Calu3 (cell line): ENCODE data around the gene PREX1. TPM values are rescaled to one million over a fixed set of nuclear protein-coding genes. Genes with fewer than 3 reads are reported as not detected.

Source experiments
- BruUV-seq: library from RNA; stranded (reverse); fragments of 400-500 nt; replicated peaks from 2 replicates; lab custom pipeline; 2021; lab: Mats Ljungman, UMichigan
- CTCF ChIA-PET: fragments of 300-600 bp; sonication (Branson Sonifier 250); formaldehyde crosslinking; loops from one replicate; lab custom pipeline; 2022; ENCODE audit warnings: antibody characterized with exemption; lab: Charles Lee
- DNase-seq: peaks from one replicate; pipeline ENCODE4 v3.0.0; 2022
- H3K27ac Mint-ChIP-seq: one replicate; pipeline ENCODE4 v1.8.0; 2022; ENCODE audit warnings: mixed read lengths; ENCODE audit not compliant: unreplicated experiment
- H3K27me3 Mint-ChIP-seq: one replicate; pipeline ENCODE4 v1.8.0; 2022; ENCODE audit warnings: mixed read lengths; ENCODE audit not compliant: unreplicated experiment
- H3K36me3 Mint-ChIP-seq: one replicate; pipeline ENCODE4 v1.8.0; 2022; ENCODE audit warnings: mild to moderate bottlenecking, moderate library complexity, mixed read lengths; ENCODE audit not compliant: insufficient read depth, unreplicated experiment
- H3K4me1 Mint-ChIP-seq: one replicate; pipeline ENCODE4 v1.8.0; 2022; ENCODE audit warnings: mild to moderate bottlenecking, low read depth, mixed read lengths; ENCODE audit not compliant: unreplicated experiment
- H3K4me3 Mint-ChIP-seq: one replicate; pipeline ENCODE4 v1.8.0; 2022; ENCODE audit warnings: mild to moderate bottlenecking, low read depth, moderate library complexity, mixed read lengths; ENCODE audit not compliant: unreplicated experiment
- H3K9me3 Mint-ChIP-seq: one replicate; pipeline ENCODE4 v1.8.0; 2022; ENCODE audit warnings: low read depth, mixed read lengths; ENCODE audit not compliant: unreplicated experiment
- intact Hi-C: fragments of 100-400 bp; cut with micrococcal nuclease; formaldehyde crosslinking; loops from one replicate; pipeline ENCODE4 v1.10.0; 2022; ENCODE audit not compliant: unreplicated experiment
- total RNA-seq: library from RNA; stranded (reverse); gene quantifications from 2 replicates; pipeline ENCODE4 v1.2.3, GENCODE V29; 2022
- TF ChIP-seq, protein P1 (sequence below): fragments of 200-600 bp; IDR thresholded peaks from one replicate; pipeline ENCODE4 v1.8.0; 2022; ENCODE audit warnings: antibody characterized with exemption; ENCODE audit not compliant: unreplicated experiment

The PREX1 gene
- total RNA-seq, 1 experiment from 2014 or later: 0.31 TPM

DNA sequence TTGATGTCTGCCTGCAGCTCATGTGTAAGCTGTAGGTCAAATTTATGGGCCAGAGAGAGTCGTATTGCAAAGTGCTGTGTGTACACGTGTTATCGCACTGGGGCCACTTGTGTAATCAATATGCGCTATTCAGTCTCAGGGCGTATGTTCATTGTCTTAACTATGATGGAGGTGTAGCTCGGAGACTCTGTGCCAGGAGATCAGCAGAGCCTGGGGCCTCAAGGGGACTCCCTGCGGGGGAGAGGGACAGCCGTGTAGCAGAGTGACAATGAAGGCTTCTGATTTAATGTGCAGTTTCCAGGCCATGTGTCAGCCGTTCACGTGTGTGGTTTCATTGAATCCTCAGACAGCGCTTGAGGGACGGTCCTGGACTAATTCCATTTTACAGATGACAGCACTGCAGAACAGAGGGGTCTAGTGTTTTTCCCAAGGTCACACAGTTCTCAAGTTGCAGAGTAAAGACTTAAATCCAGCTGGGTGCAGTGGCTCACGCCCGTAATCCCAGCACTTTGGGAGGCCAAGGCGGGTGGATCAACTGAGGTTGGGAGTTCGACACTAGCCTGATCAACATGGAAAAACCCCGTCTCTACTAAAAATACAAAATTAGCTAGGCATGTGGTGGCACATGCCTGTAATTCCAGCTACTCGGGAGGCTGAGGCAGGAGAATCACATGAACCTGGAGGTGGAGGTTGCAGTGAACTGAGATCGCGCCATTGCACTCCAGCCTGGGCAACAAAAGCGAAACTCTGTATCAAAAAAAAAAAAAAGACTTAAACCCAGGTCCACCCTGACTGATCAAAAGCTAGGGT, 242.5 kb downstream of the PREX1 start:
- no TSS peak for BruUV-seq

DNA sequence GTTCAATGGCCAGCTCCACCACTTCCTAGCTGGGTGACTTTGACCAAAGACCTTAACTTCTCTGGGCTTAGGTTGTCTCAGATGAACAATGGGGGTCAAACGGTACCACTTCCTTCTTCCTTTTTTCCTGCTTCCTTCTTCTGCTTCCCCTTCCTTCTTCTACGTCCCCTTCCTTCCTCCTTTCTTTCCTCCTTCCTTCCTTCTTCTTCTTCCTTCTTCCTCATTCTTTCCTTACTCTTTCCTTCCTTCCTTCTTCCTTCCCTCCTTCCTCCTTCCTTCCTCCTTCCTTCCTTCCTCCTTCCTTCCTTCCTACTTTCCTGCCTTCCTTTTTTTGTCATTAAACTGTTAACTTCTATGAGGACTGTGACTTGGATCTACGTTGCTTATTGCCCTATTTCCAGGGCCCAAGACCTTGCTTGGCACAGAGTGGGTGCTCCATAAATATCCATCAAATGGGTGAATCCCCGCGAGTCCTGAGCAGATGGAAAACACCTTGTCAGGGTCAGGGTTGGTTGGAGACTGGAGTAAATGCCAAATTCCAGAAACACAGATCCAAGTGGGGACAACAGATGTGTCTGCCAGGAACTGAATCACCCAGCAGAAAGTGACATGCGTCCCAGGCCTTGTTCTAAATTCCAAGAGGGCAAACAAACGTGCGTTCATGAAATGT, 243.3 kb downstream of the PREX1 start:
- Mint-ChIP-seq H3K36me3 (peaks cover 6% of the 10 kb centered on the region), H3K4me1 (peaks cover 29% of the 10 kb centered on the region), H3K4me3 (no peak overlapping the region), H3K9me3 (peaks cover 3% of the 10 kb centered on the region), H3K27ac (no peak overlapping the region), H3K27me3 (peaks cover 35% of the 10 kb centered on the region)
- no peak for DNase-seq
- CTCF ChIA-PET: no interaction called here
- intact Hi-C loops: no loop called here
- TF ChIP-seq, protein P1, sequence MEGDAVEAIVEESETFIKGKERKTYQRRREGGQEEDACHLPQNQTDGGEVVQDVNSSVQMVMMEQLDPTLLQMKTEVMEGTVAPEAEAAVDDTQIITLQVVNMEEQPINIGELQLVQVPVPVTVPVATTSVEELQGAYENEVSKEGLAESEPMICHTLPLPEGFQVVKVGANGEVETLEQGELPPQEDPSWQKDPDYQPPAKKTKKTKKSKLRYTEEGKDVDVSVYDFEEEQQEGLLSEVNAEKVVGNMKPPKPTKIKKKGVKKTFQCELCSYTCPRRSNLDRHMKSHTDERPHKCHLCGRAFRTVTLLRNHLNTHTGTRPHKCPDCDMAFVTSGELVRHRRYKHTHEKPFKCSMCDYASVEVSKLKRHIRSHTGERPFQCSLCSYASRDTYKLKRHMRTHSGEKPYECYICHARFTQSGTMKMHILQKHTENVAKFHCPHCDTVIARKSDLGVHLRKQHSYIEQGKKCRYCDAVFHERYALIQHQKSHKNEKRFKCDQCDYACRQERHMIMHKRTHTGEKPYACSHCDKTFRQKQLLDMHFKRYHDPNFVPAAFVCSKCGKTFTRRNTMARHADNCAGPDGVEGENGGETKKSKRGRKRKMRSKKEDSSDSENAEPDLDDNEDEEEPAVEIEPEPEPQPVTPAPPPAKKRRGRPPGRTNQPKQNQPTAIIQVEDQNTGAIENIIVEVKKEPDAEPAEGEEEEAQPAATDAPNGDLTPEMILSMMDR: no peak
- BruUV-seq: no TSS peak

More for the DNA sequence above, 242.5 kb downstream of the PREX1 start:
- Mint-ChIP-seq H3K36me3 (peaks cover 6% of the 10 kb centered on the region), H3K27ac (no peak overlapping the region), H3K9me3 (peaks cover 3% of the 10 kb centered on the region), H3K27me3 (peaks cover 35% of the 10 kb centered on the region), H3K4me3 (no peak overlapping the region), H3K4me1 (peaks cover 29% of the 10 kb centered on the region)
- intact Hi-C loops: no loop called here
- TF ChIP-seq, protein P1: no peak
- CTCF ChIA-PET: interaction anchor here (2.2 kb wide), 1 partner anchor 35 kb away, joined by 19 read pairs; no protein-coding TSS in a partner anchor
- no peak for DNase-seq

DNA sequence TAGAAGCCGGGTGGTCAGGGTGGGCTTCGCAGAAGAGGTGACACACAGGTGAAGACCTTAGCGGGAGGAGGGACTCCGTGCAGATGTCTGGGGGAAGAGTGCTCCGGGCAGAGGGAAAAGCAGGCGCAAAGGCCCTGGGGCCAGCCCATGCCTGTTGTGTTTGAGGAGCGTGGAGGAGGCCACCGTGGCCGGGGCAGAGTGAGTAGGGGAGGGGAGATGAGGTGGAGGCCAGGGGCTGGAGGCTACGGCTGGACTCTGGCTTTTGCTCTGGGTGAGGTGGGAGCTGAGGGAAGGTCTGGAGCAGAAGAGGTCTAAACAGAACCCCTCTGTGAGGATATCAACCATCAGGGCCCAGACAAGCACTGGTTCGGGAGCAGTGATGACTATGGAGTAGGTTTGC, 244.0 kb downstream of the PREX1 start:
- Mint-ChIP-seq H3K27ac (no peak overlapping the region), H3K27me3 (peaks cover 35% of the 10 kb centered on the region), H3K36me3 (peaks cover 6% of the 10 kb centered on the region), H3K4me3 (no peak overlapping the region), H3K9me3 (peaks cover 3% of the 10 kb centered on the region), H3K4me1 (peaks cover 29% of the 10 kb centered on the region)
- TF ChIP-seq, protein P1: no peak
- DNase-seq: no peak
- intact Hi-C loops: no loop called here
- CTCF ChIA-PET: no interaction called here
- no TSS peak for BruUV-seq

DNA sequence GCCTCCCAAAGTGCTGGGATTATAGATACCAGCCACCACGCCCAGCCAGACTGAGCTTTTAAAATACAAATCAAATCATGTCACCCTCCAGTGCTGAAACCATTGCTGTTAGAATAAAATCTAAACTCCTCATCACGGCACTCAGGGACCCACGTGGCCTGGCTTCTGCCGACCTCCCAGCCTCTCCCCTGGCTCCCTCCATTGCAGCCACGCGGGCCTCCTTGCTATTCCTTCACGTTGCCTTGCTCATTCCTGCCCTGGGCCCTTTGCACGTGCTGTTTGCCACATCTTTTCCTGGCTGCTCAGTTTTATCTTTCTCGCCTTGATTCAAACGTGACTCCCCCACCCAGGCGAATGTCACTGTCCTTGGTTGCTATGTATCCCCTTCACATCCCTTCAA, 244.6 kb downstream of the PREX1 start:
- no peak overlapping the region for H3K27ac Mint-ChIP-seq
- CTCF ChIA-PET: no interaction called here
- no peak for DNase-seq
- H3K4me3 Mint-ChIP-seq: no peak overlapping the region
- H3K4me1 Mint-ChIP-seq: peaks cover 29% of the 10 kb centered on the region
- no TSS peak for BruUV-seq
- H3K9me3 Mint-ChIP-seq: peaks cover 3% of the 10 kb centered on the region
- peaks cover 6% of the 10 kb centered on the region for H3K36me3 Mint-ChIP-seq
- intact Hi-C loops: no loop called here
- TF ChIP-seq, protein P1: no peak
- peaks cover 35% of the 10 kb centered on the region for H3K27me3 Mint-ChIP-seq
